Activated CD4-positive, alpha-beta memory T cell treated with anti-CD3 and anti-CD28 coated beads, Interleukin-2, amount 10 ng/mL, durations not matched to agents 7 days and 5 days (primary cell): ENCODE results near the gene ATG16L2. TPM values are rescaled to one million over a fixed set of nuclear protein-coding genes. Genes with fewer than 3 reads are reported as not detected.
"Not testable (repeated sequence)": the region's sequence is repeated elsewhere in the genome, so short reads cannot be mapped to it uniquely, and the experiment has no call there.

Experiments used
- CTCF ChIA-PET: fragments of 350-600 bp; sonication (Branson Sonifier 250); formaldehyde crosslinking; loops from one replicate; lab custom pipeline; 2021; ENCODE audit warnings: antibody characterized with exemption, inconsistent platforms; lab: Charles Lee
- POLR2A ChIA-PET: fragments of 350-600 bp; sonication (Branson Sonifier 250); formaldehyde crosslinking; loops from one replicate; lab custom pipeline; 2021; ENCODE audit warnings: antibody characterized with exemption; lab: Charles Lee
- DNase-seq: peaks from one replicate; pipeline ENCODE4 v3.0.0-alpha.2; 2020
- H3K27ac Mint-ChIP-seq: one replicate; pipeline ENCODE4 v1.8.0; 2021; ENCODE audit warnings: mild to moderate bottlenecking, mixed read lengths
- H3K27me3 Mint-ChIP-seq: one replicate; pipeline ENCODE4 v1.8.0; 2021; ENCODE audit warnings: mixed read lengths
- H3K36me3 Mint-ChIP-seq: one replicate; pipeline ENCODE4 v1.8.0; 2021; ENCODE audit warnings: low read depth, mixed read lengths
- H3K4me1 Mint-ChIP-seq: one replicate; pipeline ENCODE4 v1.8.0; 2021; ENCODE audit warnings: mixed read lengths
- H3K4me3 Mint-ChIP-seq: one replicate; pipeline ENCODE4 v1.8.0; 2021; ENCODE audit warnings: mild to moderate bottlenecking, mixed read lengths
- H3K9me3 Mint-ChIP-seq: one replicate; pipeline ENCODE4 v1.8.0; 2021; ENCODE audit warnings: mixed read lengths
- total RNA-seq, 2 experiments: library from RNA; stranded (reverse); gene quantifications; one replicate each; pipeline ENCODE4 v1.2.3, GENCODE V29; 2021

ATG16L2 gene
- total RNA-seq, 2 experiments from 2014 or later, result 135 to 137 TPM

- peak within 1 kb of the TSS; percentile 93 for H3K4me3 Mint-ChIP-seq
- peak; percentile 95 for DNase-seq
- peaks cover 23% of the 10 kb centered on the region for H3K4me1 Mint-ChIP-seq
- ChIA-PET CTCF (interaction anchor here (0.6 to 4.3 kb wide), 35 partner anchors 9 to 388 kb away, joined by 3 to 70 read pairs (median 3); partner anchors contain the start of genes ATG16L2, CLPB and FCHSD2), POLR2A (interaction anchor here (0.8 to 3.9 kb wide), 17 partner anchors 11 to 349 kb away, joined by 3 to 54 read pairs (median 4); partner anchors contain the start of genes ATG16L2 and FCHSD2)
- H3K9me3 Mint-ChIP-seq, result no peaks in the 10 kb centered on the region
- H3K36me3 Mint-ChIP-seq, result no peaks in the 10 kb centered on the region
- H3K27ac Mint-ChIP-seq, result peak within 1 kb of the TSS; percentile 96
- no peaks in the 10 kb centered on the region for H3K27me3 Mint-ChIP-seq
These were observed 20.5 kb upstream of the ATG16L2 start, which contains the start of gene STARD10 for GRCh38 chr11:72793425-72794367. Gene STARD10 (minus strand): TSS chr11:72794047. CDS start chr11:72781181, 12,866 bp downstream.

- POLR2A ChIA-PET, result interaction anchor here (0.8 to 1.3 kb wide), 4 partner anchors 12 to 73 kb away, joined by 4 to 5 read pairs (median 4); no protein-coding TSS in a partner anchor
- CTCF ChIA-PET, result interaction anchor here (0.6 kb wide), 1 partner anchor 12 kb away, joined by 9 read pairs; no protein-coding TSS in a partner anchor
- no peak for DNase-seq
- Mint-ChIP-seq H3K27ac (no peak overlapping the region), H3K9me3 (no peaks in the 10 kb centered on the region), H3K36me3 (peaks cover 4% of the 10 kb centered on the region), H3K27me3 (no peaks in the 10 kb centered on the region), H3K4me1 (peaks cover 11% of the 10 kb centered on the region), H3K4me3 (no peak overlapping the region)
These were observed 15.8 kb upstream of the ATG16L2 start for GRCh38 chr11:72798361-72798760.

- H3K27ac Mint-ChIP-seq, result no peak overlapping the region
- no peak overlapping the region for H3K4me3 Mint-ChIP-seq
- POLR2A ChIA-PET, result interaction anchor here (1.1 kb wide), 1 partner anchor 75 kb away, joined by 3 read pairs; no protein-coding TSS in a partner anchor
- peaks cover 5% of the 10 kb centered on the region for H3K4me1 Mint-ChIP-seq
- CTCF ChIA-PET, result no interaction called here
- DNase-seq, result no peak
- peaks cover 4% of the 10 kb centered on the region for H3K36me3 Mint-ChIP-seq
- no peaks in the 10 kb centered on the region for H3K9me3 Mint-ChIP-seq
- H3K27me3 Mint-ChIP-seq, result no peaks in the 10 kb centered on the region
These were observed 14.8 kb upstream of the ATG16L2 start for GRCh38 chr11:72799441-72799840.

GRCh38 chr11:72802822-72803221, 11.4 kb upstream of the ATG16L2 start:
- no peak overlapping the region for H3K4me3 Mint-ChIP-seq
- CTCF ChIA-PET, result interaction anchor here (0.8 to 1.6 kb wide), 2 partner anchors 9 to 78 kb away, joined by 4 to 5 read pairs; partner anchors contain the start of gene STARD10
- POLR2A ChIA-PET, result interaction anchor here (1.0 to 1.4 kb wide), 3 partner anchors 12 to 21 kb away, joined by 3 to 6 read pairs (median 3); partner anchors contain the start of gene ATG16L2
- H3K27ac Mint-ChIP-seq, result no peak overlapping the region
- DNase-seq, result no peak
- no peaks in the 10 kb centered on the region for H3K27me3 Mint-ChIP-seq
- H3K4me1 Mint-ChIP-seq, result peaks cover 4% of the 10 kb centered on the region
- peaks cover 8% of the 10 kb centered on the region for H3K36me3 Mint-ChIP-seq
- H3K9me3 Mint-ChIP-seq, result no peaks in the 10 kb centered on the region

GRCh38 chr11:72805216-72805615, 9.0 kb upstream of the ATG16L2 start:
- CTCF ChIA-PET, result no interaction called here
- Mint-ChIP-seq H3K27ac (no peak overlapping the region), H3K4me3 (no peak overlapping the region), H3K4me1 (peaks cover 11% of the 10 kb centered on the region), H3K27me3 (no peaks in the 10 kb centered on the region), H3K9me3 (no peaks in the 10 kb centered on the region), H3K36me3 (peaks cover 23% of the 10 kb centered on the region)
- no peak for DNase-seq
- POLR2A ChIA-PET, result no interaction called here

- H3K4me3 Mint-ChIP-seq, CTCF ChIA-PET, DNase-seq, H3K27me3 Mint-ChIP-seq, H3K27ac Mint-ChIP-seq, H3K9me3 Mint-ChIP-seq, POLR2A ChIA-PET: not testable (repeated sequence)
- peaks cover 18% of the 10 kb centered on the region for H3K4me1 Mint-ChIP-seq
- H3K36me3 Mint-ChIP-seq, result peaks cover 31% of the 10 kb centered on the region
These were observed 7.8 kb upstream of the ATG16L2 start for GRCh38 chr11:72806378-72806777.

GRCh38 chr11:72807021-72807693, 7.1 kb upstream of the ATG16L2 start:
- Mint-ChIP-seq H3K36me3 (peaks cover 37% of the 10 kb centered on the region), H3K27me3 (no peaks in the 10 kb centered on the region), H3K27ac (no peak overlapping the region), H3K4me3 (no peak overlapping the region), H3K9me3 (no peaks in the 10 kb centered on the region), H3K4me1 (peaks cover 26% of the 10 kb centered on the region)
- CTCF ChIA-PET, result interaction anchor here (0.9 to 1.1 kb wide), 2 partner anchors 14 to 82 kb away, joined by 3 to 5 read pairs; partner anchors contain the start of gene STARD10
- DNase-seq, result no peak
- POLR2A ChIA-PET, result interaction anchor here (1.2 kb wide), 1 partner anchor 13 kb away, joined by 3 read pairs; the partner anchor contains the start of gene STARD10

GRCh38 chr11:72807792-72808191, 6.4 kb upstream of the ATG16L2 start:
- H3K4me1 Mint-ChIP-seq, result peaks cover 30% of the 10 kb centered on the region
- no peak for DNase-seq
- H3K27ac Mint-ChIP-seq, result no peak overlapping the region
- no peaks in the 10 kb centered on the region for H3K9me3 Mint-ChIP-seq
- POLR2A ChIA-PET, result interaction anchor here (1.2 kb wide), 1 partner anchor 14 kb away, joined by 3 read pairs; the partner anchor contains the start of gene STARD10
- H3K27me3 Mint-ChIP-seq, result no peaks in the 10 kb centered on the region
- CTCF ChIA-PET, result interaction anchor here (0.9 to 1.1 kb wide), 2 partner anchors 14 to 83 kb away, joined by 3 to 5 read pairs; partner anchors contain the start of gene STARD10
- H3K36me3 Mint-ChIP-seq, result peaks cover 37% of the 10 kb centered on the region
- no peak overlapping the region for H3K4me3 Mint-ChIP-seq

GRCh38 chr11:72808331-72808798, 5.8 kb upstream of the ATG16L2 start:
- no peaks in the 10 kb centered on the region for H3K27me3 Mint-ChIP-seq

GRCh38 chr11:72811686-72812085, 2.5 kb upstream of the ATG16L2 start:
- peaks cover 40% of the 10 kb centered on the region for H3K4me1 Mint-ChIP-seq
- CTCF ChIA-PET, result interaction anchor here (0.9 to 5.2 kb wide), 4 partner anchors 17 to 127 kb away, joined by 3 to 44 read pairs (median 12); partner anchors contain the start of gene STARD10

More at GRCh38 chr11:72808331-72808798, 5.8 kb upstream of the ATG16L2 start:
- H3K36me3 Mint-ChIP-seq, result peaks cover 40% of the 10 kb centered on the region
- no peak overlapping the region for H3K4me3 Mint-ChIP-seq
- ChIA-PET CTCF (interaction anchor here (0.9 kb wide), 1 partner anchor 15 kb away, joined by 3 read pairs; the partner anchor contains the start of gene STARD10), POLR2A (interaction anchor here (0.8 kb wide), 1 partner anchor 162 kb away, joined by 3 read pairs; no protein-coding TSS in a partner anchor)
- no peak for DNase-seq
- no peaks in the 10 kb centered on the region for H3K9me3 Mint-ChIP-seq
- H3K27ac Mint-ChIP-seq, result no peak overlapping the region
- H3K4me1 Mint-ChIP-seq, result peaks cover 33% of the 10 kb centered on the region

GRCh38 chr11:72812604-72812966, 1.6 kb upstream of the ATG16L2 start:
- no peak for DNase-seq
- ChIA-PET POLR2A (interaction anchor here (0.9 to 5.0 kb wide), 18 partner anchors 11 to 389 kb away, joined by 3 to 58 read pairs (median 6); partner anchors contain the start of genes ARAP1, FCHSD2 and STARD10), CTCF (interaction anchor here (0.8 to 5.2 kb wide), 12 partner anchors 18 to 365 kb away, joined by 3 to 44 read pairs (median 5); partner anchors contain the start of gene STARD10)
- Mint-ChIP-seq H3K4me3 (peak overlapping the region; percentile 95), H3K36me3 (peaks cover 58% of the 10 kb centered on the region), H3K27me3 (no peaks in the 10 kb centered on the region), H3K27ac (peak overlapping the region; percentile 95), H3K9me3 (no peaks in the 10 kb centered on the region), H3K4me1 (peaks cover 46% of the 10 kb centered on the region)

More at GRCh38 chr11:72811686-72812085, 2.5 kb upstream of the ATG16L2 start:
- Mint-ChIP-seq H3K27ac (peak overlapping the region; percentile 49), H3K36me3 (peaks cover 50% of the 10 kb centered on the region), H3K4me3 (peak overlapping the region; percentile 69)
- not testable (repeated sequence) for H3K9me3 Mint-ChIP-seq, DNase-seq, H3K27me3 Mint-ChIP-seq
- POLR2A ChIA-PET, result interaction anchor here (0.9 to 2.1 kb wide), 2 partner anchors 20 to 89 kb away, joined by 3 to 16 read pairs; no protein-coding TSS in a partner anchor
